Hepatocyte (in vitro differentiated cells): ENCODE measurements around the gene RUBCN.
"Not testable (repeated sequence)": the region's sequence is repeated elsewhere in the genome, so short reads cannot be mapped to it uniquely, and the experiment has no call there.

Experiments
- EZH2 ChIP-seq: fragments of 200-600 bp; sonication (generic); IDR thresholded peaks from 2 replicates; pipeline ENCODE4 v1.6.1; 2016; ENCODE audit warnings: antibody characterized with exemption, mild to moderate bottlenecking, borderline replicate concordance
- TF ChIP-seq, protein P1 (sequence below): fragments of 200-600 bp; sonication (generic); IDR thresholded peaks from 2 replicates; pipeline ENCODE4 v1.5.1; 2016; ENCODE audit warnings: antibody characterized with exemption, mild to moderate bottlenecking; ENCODE audit not compliant: poor library complexity

DNA sequence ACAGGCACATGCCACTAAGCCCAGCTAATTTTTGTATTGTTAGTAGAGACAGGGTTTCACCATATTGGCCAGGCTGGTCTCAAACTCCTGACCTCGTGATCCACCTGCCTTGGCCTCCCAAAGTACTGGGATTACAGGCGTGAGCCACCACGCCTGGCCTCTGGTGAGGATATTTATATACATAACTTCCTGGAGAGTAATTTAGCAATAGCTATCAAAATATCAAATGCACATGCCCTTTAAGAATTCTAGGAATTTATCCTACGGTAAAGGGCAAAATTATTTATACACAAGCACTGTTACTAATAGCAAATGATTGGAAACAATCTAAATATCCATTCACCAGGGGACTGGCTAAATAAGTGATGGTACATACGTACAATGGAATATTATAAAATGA is 25.7 kb downstream of the RUBCN start:
- TF ChIP-seq, protein P1, sequence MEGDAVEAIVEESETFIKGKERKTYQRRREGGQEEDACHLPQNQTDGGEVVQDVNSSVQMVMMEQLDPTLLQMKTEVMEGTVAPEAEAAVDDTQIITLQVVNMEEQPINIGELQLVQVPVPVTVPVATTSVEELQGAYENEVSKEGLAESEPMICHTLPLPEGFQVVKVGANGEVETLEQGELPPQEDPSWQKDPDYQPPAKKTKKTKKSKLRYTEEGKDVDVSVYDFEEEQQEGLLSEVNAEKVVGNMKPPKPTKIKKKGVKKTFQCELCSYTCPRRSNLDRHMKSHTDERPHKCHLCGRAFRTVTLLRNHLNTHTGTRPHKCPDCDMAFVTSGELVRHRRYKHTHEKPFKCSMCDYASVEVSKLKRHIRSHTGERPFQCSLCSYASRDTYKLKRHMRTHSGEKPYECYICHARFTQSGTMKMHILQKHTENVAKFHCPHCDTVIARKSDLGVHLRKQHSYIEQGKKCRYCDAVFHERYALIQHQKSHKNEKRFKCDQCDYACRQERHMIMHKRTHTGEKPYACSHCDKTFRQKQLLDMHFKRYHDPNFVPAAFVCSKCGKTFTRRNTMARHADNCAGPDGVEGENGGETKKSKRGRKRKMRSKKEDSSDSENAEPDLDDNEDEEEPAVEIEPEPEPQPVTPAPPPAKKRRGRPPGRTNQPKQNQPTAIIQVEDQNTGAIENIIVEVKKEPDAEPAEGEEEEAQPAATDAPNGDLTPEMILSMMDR: not testable (repeated sequence)
- not testable (repeated sequence) for TF ChIP-seq EZH2
